ENCODE data around the gene MAD1L1.

- TF ChIP-seq, protein P1, sequence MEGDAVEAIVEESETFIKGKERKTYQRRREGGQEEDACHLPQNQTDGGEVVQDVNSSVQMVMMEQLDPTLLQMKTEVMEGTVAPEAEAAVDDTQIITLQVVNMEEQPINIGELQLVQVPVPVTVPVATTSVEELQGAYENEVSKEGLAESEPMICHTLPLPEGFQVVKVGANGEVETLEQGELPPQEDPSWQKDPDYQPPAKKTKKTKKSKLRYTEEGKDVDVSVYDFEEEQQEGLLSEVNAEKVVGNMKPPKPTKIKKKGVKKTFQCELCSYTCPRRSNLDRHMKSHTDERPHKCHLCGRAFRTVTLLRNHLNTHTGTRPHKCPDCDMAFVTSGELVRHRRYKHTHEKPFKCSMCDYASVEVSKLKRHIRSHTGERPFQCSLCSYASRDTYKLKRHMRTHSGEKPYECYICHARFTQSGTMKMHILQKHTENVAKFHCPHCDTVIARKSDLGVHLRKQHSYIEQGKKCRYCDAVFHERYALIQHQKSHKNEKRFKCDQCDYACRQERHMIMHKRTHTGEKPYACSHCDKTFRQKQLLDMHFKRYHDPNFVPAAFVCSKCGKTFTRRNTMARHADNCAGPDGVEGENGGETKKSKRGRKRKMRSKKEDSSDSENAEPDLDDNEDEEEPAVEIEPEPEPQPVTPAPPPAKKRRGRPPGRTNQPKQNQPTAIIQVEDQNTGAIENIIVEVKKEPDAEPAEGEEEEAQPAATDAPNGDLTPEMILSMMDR (IDR thresholded peaks at IDR 0.05) = no peak
- TF ChIP-seq POLR2A (IDR thresholded peaks at IDR 0.05) = no peak
Measured at GRCh38 chr7:1990001-1990670, 242.6 kb downstream of the MAD1L1 start.
